T-helper 22 cell (primary cell): ENCODE measurements around the gene COA5.
A peak's percentile ranks its signal among the peaks of the same experiment; 100 is the strongest.

ENCODE experiments used
- DNase-seq: peaks from one replicate; pipeline ENCODE4 v3.0.0-alpha.2; 2020; ENCODE audit warnings: low read depth

Gene COA5

DNA sequence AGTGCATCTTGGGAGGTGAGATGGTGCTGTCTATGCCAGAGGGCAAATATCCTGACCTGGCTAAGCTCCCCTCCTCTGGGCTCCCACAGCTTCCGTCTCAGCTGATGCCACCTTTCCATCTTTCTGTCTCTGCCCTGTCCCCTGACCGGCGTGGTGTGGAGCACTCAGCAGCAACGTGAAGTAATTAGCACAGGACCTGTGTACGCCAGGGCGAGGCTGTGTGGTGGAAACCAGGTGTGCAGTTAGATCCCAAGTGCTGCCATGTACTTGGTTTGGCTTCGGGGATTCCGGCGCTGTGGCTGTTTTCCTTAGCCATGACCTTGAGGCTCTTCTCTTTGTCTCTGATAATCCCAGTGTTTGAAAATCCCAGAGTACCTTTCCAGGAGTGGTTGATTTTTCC lies 36.5 kb downstream of the COA5 start:
- DNase-seq: no peak

DNA sequence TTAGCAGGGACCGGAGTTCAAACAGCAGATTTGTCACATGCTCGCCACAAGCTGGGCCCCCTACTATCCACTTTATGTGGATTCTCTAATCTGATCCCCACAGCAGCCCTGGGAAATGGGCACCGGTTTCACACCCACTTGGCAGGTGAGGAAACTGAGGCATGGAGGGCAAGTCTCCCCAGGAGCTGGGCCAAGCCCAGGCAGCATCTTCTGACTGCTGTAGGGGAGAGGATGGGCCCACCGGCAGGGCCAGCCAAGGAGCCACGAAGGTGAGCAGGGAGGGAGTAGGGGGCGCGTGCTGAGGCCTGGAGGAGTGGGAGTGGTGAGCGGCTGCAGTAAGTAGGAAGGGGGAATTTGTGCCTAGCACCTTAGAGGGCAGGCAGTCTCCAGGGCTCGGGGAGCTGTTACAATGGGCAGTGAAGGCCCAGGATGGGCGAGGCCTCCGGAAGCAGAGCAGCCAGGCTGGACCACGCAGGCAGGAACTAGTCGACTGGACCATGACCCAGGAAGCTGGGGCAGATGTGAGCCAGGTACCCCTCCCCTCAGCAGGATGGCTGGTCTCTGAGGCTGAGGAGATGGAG lies 37.1 kb downstream of the COA5 start:
- DNase-seq: no peak

DNA sequence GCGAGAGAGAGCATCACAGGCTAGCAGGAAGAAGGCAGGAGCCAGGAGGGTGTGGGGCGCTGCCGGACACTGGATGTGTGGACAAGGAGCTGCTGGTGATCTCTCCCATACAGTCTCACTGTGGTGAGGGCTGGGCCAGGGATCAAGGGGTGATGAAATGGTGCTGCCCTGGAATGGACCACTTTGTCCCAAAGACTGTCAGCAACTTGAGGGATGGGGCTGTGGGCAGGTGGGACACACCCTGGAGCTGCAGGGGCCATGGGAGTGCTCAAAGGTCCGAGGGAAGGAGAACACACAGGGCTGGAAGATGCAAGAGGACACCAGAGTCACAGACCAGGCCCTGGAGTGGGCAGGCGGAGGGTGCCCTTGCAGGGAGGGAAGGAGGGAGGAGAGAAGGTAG lies 38.0 kb downstream of the COA5 start:
- no peak for DNase-seq

DNA sequence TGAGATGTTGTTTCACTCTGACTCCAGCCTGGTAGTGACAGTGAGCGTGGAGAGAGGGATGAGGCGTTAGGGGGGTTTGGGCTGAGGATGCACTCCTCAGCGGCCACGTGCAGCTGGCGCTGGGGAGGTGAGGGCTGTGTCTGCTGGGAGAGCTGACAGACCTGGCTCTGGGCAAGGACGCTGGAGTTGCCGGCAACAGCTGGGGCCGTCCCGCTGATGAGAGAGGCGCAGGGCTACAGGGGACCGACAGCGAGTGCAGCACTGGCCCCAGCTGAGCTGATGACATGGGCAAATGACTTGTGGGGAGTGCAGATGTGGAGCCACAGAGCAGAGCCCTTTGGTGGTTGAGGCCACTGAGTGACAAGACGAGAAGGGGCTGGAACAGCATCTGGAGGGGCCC lies 38.4 kb downstream of the COA5 start:
- DNase-seq: no peak

DNA sequence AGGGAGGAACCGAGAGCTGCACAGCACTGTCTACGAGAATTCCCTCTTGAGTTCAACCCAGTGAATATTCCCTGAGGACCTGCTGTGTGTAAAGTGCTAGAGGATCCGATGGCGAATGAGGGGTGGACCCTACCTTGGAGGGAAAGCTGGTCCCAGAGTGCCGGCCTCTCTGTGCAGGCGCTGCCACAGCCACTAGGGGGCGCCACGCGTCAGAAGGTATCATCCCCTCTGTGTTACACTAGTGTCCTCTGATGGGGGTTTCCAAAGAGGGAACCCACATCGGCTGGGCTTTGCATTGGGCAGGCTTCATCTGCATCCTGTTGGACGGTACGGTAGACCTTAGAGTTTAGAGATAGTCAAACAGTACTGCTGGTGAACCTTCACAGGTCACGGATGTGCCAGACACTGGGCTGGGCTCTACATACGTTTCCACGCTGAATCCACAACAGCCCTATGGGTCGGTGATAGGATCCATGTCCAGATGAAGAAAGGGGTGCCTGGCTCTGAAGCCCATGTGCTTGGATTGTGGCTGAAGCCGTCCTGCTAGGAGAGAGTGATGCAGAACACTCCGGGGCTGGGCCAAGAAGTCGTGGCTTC lies 39.0 kb downstream of the COA5 start:
- DNase-seq: peak; percentile 12

DNA sequence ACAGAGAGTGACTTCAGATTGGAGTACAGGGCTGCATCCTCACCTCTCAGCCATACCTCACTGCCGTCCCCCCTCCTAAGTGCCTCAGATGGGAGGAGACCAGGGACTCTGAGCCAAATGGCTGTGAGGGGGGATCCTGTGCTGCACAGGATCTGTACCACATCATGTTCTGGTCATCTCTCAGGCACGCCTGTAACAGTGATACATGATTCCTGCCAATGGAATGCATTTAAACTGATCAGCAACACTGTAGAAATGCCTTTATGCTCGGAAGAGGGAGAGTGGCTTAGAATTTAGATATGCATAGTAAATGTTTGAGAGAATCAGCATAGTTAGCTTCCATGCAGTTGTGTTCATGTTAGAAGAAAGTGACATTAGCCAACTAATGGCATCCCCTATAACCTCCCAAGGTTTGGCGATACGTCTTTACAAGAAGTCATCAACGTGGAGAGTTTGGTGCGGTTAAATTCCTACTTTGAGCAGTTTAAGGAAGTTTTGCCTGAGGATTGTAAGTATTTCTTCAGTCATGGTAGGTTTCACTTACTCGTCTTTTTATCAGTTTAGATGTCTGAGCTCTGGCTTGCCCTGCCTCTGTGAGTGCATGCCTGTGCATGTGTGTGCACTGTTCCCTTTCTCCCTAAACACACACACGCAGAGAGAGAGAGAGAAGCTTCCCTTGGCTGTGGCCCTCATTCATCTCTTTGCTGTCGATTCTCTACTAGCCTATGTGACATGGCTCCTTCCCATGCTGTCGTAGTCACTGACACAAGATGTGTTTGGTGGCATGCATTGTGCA lies 40.0 kb downstream of the COA5 start:
- no peak for DNase-seq

DNA sequence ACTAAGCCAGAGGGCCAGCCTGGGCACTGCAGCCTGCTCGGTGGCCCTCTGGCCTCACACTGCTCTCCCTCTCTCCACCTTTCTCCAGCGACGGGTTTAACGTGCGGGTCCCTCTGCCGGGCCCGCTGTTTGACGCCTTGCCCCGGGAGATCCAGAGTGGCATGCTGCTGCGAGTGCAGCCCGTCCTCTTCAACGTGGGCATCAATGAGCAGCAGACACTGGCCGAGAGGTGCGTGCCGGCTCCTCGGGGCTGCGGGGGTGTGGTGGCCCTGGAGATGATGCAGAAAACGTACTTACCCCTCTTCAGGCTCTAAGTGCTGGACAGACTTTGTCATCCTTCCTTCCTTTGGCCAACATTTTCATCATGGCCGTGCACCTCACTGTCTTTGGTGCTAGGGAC lies 42.4 kb downstream of the COA5 start:
- DNase-seq: no peak

DNA sequence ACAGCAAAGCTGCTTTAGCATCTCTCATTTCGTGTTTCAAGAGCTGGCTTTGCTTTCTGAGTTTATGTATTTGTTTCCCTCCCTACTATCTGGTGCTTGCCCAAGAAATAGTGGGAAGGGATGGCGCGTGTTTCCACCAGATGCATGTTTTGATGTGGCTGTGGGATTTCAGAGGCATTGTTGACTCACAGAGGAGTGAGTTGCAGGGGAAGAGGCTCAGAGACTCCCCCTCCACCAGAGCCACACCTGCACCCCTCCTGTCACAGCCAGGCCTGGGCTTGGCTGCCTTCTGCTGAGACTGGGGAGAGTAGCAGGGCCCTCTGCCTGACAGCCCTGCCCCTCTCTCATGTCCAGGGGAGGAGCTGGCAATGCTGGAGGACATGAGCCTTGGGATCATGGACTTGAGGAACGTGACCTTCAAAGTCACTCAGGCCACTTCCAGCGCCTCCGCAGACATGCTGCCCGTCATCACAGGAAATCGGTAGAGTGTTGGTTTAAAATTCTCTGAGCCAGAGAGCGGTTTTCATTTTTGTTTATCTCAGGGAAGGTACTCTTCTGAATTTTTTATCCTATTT lies 42.9 kb downstream of the COA5 start:
- no peak for DNase-seq

DNA sequence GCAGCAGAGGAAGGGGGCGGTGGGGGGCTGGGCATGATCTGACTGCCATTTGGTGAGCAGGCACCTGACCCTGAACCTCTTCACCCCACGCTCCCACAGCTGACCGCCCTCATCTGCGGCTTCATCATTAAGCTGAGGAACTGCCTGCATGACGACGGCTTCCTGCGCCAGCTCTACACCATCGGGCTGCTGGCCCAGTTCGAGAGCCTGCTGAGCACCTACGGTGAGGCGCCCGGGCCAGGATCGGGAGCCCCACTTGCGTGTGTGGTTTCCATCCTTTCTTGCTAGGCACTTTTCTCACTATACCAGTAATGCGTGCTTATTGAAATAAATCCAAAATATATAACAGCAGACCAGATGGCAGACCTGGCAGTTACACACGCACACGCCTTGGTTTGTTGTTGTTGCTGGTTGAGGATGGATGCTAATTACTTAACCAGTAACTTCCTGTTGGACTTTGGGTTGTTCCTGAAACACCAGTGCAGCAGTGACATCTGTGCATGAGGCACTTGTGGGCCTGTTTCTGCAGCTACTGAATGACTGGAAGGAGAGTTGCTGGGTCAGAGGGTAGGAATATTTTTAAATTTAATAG lies 43.7 kb downstream of the COA5 start:
- DNase-seq: no peak

DNA sequence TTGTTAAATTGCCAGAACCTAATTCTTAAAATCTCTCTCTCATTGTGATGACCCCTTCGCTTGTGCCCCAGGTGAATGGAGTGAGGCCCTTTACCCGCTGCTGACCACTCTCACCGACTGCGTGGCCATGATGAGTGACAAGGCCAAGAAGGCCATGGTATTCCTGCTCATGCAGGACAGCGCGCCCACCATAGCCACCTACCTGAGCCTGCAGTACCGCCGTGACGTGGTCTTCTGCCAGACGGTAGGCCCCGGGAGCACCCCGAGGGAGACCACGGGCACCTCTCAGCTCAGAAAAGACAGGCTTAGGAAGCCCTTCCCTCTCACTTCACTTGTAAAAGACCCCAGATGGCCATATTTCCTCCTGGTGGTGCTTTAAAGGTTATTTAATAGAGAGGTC lies 44.9 kb downstream of the COA5 start:
- DNase-seq: no peak

DNA sequence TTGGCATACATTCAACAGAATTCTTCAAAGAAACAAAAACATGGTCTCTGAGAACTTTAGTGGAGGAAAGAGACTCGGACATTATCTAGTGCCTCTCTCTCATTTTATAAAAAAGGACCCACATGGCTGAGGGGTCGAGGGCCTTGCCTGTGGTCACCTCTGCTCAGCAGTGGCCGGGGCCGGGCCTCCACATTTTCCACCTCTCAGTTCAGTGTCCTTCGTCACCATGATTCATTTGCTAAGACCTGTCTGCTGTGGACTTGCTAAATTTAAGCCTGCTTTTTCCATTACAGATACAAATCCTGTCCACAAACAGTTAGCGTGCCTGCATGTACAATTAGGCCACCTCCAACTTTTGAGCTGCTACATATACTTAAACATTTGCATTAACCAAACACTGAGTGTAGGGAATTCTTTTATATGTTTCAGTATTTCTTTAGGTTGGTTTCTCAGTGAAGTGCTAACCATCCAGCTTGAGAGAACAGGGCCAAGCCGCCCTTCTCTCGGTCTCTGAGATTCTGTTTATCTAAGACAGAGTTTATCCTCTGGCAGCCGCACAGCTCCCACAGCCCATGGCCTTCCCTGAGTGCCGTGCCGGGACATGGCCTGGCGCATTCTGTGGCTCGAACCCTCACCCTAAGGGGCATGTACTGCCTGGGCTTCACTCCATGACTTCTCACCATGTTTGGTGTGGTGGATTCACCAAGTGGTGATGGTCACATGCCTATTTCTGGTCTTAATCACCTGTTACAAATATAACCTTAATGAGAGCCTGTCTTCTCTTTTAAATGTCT lies 46.2 kb downstream of the COA5 start:
- no peak for DNase-seq

DNA sequence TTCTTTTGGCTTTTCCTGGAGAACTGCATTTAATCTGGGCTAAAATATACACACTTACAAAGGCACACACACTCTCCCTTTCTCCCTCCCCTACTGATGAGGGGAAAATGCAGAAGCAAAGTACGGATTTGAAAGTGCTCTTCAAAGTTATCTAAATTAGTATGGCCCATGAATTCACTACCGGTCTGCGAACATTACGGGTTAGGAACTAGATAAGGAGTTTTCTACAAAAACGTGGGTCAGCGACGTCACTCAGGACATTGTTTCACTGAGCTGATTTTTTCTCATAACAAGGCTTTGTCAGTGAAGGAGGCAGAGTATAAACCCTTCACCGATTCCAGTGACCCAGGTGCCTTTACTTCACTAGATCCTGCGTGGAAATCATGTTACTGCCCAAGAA lies 47.3 kb downstream of the COA5 start:
- DNase-seq: no peak

DNA sequence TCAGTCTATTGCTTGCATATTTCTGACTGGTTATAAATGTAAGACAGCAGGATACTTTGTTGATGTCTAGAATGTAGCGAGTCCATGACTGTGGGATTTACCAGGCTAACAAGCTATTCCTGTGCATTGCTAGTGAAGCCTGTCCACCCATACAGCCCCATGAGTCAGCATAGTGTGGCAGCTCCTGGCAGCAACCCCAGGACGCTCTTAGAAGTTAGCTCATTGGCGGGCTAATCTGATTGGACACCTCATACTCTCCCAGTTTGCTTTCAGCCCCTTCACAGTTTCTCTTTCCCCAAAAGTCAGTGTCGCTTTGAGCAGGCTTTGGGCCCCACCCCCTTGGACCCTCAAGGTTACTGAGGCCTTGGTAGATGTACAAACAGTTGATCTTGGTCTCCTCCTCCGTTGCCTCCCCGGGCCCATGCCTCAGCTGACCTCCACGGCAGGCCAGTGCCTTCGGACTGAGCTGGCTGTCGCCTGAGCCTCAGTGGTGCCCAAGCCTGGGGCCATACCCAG lies 48.0 kb downstream of the COA5 start:
- DNase-seq: no peak

DNA sequence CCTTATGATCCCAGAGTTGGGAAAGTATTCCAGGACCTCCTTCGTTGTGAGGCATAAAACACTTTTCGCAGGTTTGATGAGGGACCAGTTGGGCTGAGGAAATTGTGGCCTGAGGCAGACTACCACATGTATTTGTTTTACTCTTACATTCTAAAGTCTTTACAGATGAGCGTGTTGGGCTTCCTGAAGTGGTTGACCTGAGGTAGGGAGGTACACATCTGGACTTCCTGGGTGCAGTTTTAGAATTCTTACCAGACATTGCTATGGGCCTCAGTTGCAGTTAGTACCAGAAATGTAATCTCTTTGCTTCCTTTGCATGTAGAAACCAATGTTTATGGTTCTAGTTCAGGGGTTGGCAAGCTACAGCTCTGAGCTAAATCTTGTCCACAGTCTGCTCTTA lies 48.7 kb downstream of the COA5 start:
- DNase-seq: no peak

DNA sequence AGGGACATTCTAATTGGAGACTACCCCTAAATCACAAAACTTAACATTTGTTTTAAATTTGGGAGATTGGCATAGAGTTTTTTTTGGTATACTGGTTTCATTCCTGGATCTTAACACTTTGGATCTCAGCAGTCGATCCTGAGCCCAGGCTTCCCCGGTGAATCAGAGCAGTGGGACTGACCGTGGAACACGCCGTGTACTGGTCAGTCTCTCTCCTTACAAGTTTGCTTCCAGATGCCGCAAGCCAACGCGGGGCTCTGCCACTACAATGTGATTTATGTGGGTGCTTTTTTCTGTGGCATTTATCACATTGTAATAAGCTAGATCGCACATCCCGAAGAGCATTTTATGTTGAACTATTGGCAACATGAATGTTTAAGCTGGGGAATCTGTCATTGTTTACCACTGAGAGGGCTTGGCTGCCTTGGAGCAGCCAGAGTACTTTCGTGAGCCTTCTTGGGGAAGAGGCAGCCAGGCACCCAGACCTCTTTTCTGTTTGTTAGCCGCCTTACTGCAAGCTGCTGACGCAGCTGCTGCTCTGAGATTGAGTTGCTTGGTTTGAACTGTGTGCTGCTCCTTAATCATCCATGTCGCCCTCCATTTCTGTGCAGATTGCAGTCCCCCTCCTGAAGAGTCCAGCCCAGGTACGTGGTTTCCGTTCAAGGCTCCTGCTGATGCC lies 49.3 kb downstream of the COA5 start:
- DNase-seq: no peak

DNA sequence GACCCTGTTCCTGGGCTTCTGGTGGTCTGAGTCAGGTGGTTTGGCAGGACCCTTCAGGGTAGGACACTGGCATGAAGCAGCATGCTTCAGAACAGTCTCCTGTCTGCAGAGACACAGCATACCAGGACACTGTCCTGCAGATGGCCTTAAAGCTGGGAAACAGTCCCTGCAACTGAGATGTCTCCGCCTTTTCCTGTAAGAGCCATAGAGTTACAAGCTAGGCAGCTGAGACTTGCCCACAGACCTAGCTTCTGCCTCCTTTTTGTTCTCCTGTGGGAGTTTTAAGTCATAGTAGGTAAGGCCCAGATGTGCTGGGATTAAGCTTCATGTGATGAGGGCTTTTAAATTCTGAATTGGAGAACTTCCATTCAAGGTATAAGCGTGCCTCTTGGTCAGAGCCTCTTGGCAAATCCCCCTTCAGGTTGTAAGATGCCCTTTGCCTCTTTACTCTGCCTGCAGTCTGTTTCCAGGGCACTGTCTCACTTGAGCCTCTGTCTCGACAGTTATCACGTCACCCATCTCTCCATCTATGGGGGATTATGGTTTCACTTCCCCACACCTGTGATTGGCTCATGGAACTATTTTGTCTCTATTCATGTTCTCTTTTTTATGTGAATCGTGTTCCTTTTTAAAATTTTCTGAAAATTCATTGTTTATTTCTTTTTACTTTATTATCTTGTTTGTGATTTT lies 51.8 kb downstream of the COA5 start:
- no peak for DNase-seq

DNA sequence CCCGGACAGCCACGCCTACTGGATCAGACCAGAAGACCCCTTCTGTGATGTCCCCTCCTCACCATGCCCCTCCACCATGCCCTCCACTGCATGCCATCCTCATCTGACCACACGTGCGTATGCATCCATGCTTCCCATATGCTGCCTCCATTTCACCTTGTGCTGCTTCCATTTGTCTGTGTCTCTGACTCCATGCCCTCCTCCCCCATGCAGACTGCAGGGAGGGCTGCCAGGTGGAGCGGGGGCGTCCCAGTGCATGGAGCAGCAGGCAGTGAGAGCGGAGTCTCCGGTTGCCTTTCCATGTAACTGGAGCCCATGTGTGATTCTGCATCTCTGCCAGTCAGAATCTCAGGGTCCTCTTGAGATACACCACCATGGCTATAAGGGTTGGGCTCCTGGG lies 52.6 kb downstream of the COA5 start:
- DNase-seq: no peak

DNA sequence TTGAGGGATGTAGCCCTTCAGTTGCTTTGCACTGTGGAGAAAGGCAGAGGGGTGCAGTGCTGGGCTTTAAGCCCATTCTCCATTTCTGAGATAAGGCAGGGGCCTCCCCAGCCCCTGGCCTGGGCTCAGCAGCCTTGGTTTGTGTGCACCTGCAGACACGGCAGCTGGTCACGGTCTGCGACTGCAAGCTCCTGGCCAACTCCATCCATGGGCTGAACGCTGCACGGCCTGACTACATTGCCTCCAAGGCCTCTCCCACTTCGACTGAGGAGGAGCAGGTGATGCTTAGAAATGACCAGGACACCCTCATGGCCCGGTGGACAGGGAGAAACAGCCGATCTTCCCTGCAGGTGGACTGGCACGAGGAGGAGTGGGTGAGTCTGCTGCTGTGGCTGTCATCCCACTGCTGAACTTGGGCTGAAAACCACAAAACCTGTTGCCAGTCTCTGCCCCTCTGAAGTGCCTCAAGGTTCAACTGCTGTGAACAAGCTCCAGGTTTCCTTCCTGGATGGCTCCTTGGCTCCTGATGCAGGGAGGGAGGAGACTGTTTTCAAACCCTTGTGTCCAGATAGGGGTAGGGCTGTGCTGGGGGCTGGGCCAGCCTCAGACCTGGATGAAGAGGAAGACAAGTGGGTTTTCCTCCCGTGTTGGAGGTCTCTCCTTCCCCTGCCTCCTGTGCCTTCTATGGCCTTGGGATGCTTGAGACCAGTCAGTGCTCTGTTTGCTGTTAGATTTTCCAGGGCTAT lies 54.0 kb downstream of the COA5 start:
- DNase-seq: no peak

DNA sequence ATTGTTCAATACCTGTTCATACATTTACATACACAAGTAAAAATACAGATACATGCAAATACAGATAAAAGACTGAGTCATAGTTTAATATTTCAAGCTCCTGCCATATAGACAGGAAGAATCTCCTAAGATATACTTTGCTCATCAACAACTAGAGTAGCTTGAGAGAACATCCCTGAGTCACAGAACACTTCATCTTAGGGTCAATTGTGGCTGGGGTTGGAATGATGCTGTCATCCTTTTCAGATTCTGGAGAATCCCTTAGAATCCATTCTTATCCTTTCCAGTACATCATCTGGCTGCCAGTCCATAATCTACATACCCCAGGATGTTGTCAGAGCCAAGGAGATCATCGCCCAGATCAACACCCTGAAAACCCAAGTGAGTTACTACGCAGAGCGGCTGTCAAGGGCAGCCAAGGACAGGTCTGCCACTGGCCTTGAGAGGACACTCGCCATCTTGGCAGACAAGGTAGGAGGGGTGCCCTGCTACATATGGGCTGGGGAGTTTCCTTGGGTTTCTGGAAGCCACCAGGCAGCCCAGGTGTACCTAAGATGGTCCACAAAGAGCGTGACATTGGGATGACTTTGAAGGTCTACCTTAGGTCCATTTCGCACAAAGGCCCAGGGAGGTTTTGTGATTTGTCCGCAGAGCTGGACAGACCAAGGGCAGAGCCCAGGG lies 55.7 kb downstream of the COA5 start:
- DNase-seq: no peak
